Measurements from ENCODE around the gene SLC22A6.

Gene SLC22A6

DNA sequence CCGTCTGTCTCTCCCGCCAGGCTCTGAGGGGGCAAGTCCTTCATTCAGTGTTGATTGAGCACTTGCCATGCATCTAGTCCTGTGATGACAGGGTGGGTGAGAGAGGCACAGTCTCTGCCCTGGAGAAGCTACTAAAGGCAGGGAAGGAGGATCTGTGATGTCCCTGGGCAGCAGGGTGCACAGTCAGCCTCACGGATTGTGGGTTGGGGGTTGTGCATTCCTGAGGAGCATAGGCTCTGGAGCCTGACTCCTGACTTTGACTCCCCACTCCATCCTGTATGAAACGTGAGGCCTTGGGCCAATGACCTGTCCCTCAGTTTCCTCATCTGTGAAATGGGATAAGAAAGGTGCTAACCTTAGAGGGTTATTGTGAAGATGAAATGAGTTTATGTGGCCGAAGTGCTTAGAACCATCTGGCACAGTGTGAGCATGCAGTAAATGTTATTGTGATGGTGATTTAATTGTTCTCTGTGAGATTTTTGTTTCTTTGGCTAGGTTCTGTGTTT is 26.2 kb upstream of the SLC22A6 start:
- DNase-seq (ENCODE audit: low spot score) = no peak
- TF ChIP-seq CTCF (conservative IDR thresholded peaks at IDR 0.05; ENCODE audit: low read depth) = no peak
- no peak overlapping the region for H3K27ac ChIP-seq
- POLR2A ChIA-PET (ENCODE audit: low non-redundant PET) = no interaction called here
- CTCF ChIA-PET = interaction anchor here (1.2 to 3.0 kb wide), 2 partner anchors 12 to 105 kb away, joined by 5 to 14 read pairs; no protein-coding TSS in a partner anchor

DNA sequence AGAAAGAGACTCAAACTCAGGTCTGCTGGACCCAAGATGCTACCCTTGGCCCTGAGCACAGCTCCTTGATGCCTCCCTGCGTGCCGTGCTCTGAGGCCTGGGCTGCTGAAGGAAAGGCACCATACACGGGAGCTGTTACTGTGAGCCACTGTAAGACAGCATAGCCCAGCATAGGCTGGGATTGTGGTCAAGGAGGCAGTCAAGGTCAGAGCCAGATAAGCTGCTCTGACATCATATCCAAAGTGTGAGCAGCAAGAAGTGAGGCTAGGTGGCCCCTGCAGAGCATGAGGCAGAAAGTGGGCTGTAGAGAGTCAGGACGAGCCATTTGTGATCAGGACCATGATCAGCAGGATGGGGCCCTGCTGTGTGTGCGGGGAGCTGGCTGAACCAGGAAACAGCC is 23.2 kb upstream of the SLC22A6 start:
- ChIA-PET POLR2A (ENCODE audit: low non-redundant PET) (no interaction called here), CTCF (interaction anchor here (0.8 kb wide), 1 partner anchor 27 kb away, joined by 3 read pairs; no protein-coding TSS in a partner anchor)
- TF ChIP-seq CTCF (conservative IDR thresholded peaks at IDR 0.05; ENCODE audit: low read depth) = no peak
- no peak overlapping the region for H3K27ac ChIP-seq
- DNase-seq (ENCODE audit: low spot score) = no peak

DNA sequence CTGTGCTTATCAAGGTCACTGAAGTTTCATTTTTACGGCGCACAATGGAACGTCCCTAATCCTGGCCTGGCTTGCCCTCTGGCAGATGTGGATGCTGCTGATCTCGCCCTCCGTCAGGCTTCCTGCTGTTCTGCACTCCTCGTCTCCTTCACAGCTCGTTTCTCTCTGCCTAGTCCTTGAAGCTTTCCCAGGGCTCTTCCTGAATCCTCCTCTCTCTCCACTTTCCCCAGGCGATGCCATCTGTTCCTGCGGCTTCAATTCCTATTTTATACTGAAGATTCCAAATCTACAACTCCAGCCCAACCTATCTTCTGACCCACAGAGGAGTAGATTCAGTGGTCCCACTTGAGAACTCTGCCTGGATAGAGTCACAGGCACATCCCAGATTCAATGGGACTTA is 16.7 kb upstream of the SLC22A6 start:
- ChIA-PET POLR2A (ENCODE audit: low non-redundant PET) (no interaction called here), CTCF (no interaction called here)
- no peak for TF ChIP-seq CTCF (conservative IDR thresholded peaks at IDR 0.05; ENCODE audit: low read depth)
- H3K27ac ChIP-seq = no peak overlapping the region
- DNase-seq (ENCODE audit: low spot score) = no peak

DNA sequence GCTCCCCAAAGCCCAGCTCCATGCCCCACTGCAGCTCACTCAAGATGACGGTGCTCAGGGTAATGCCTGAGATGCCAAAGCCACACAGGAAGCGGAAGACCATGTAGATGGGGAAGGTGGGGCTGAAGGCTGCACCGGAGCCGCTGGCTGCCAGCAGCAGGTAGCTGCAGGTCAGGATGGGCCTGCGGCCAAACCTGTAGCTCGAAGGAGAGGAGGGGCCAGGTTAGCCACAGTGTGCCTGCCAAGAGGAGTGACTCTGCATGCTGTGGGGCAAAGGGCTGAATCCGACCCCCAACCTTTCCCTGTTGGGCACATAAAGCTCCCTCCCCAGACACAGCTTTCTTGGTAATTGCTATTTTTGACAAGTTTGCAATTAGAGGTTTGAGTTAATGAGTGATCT is 14.9 kb upstream of the SLC22A6 start:
- CTCF ChIA-PET = interaction anchor here (0.9 kb wide), 1 partner anchor 94 kb away, joined by 4 read pairs; no protein-coding TSS in a partner anchor
- H3K27ac ChIP-seq = no peak overlapping the region

DNA sequence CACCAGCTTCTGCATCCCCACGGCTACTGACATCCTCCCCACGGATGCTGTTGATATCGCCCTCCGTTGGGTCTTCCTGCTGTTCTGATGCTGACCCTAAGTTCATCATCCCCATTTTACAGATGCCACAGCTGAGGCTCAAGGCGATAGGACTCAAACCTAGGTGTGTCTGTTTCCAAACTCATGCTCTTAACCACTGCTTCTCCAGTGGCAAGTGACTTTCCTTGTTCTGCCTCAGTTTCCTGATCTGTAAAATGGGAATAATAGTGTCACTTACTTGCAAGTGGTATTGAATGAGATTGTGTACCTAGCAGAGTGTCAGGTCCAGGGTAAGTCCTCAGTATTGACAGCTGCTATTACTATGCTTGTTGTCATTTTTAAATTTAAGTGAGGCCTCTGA is 14.4 kb upstream of the SLC22A6 start:
- no peak for DNase-seq (ENCODE audit: low spot score)
- POLR2A ChIA-PET (ENCODE audit: low non-redundant PET) = no interaction called here
- no peak overlapping the region for H3K27ac ChIP-seq
- TF ChIP-seq CTCF (conservative IDR thresholded peaks at IDR 0.05; ENCODE audit: low read depth) = no peak
- CTCF ChIA-PET = no interaction called here

More for the DNA sequence above, 14.9 kb upstream of the SLC22A6 start:
- no peak for TF ChIP-seq CTCF (conservative IDR thresholded peaks at IDR 0.05; ENCODE audit: low read depth)
- DNase-seq (ENCODE audit: low spot score) = peak; percentile 31
- POLR2A ChIA-PET (ENCODE audit: low non-redundant PET) = no interaction called here

- CTCF ChIA-PET = interaction anchor here (0.7 to 1.0 kb wide), 2 partner anchors 13 to 25 kb away, joined by 3 to 4 read pairs; no protein-coding TSS in a partner anchor
Observed at GRCh38 chr11:62996271-62996670, 11.5 kb upstream of the SLC22A6 start.

More at GRCh38 chr11:62996271-62996670, 11.5 kb upstream of the SLC22A6 start:
- H3K27ac ChIP-seq = no peak overlapping the region
- no peak for DNase-seq (ENCODE audit: low spot score)
- POLR2A ChIA-PET (ENCODE audit: low non-redundant PET) = no interaction called here
- no peak for TF ChIP-seq CTCF (conservative IDR thresholded peaks at IDR 0.05; ENCODE audit: low read depth)
